ENCODE measurements around the gene GAD1. TPM values are rescaled to one million over a fixed set of nuclear protein-coding genes. Genes with fewer than 3 reads are reported as not detected.

Gene GAD1
- total RNA-seq, 1 donor from 2014 or later = not detected

GRCh38 chr2:170869036-170869435, 52.3 kb downstream of the GAD1 start:
- DNase-seq (no peak), ATAC-seq (ENCODE audit: low read depth) (no peak)
- H3K4me3 Mint-ChIP-seq = no peak overlapping the region
- POLR2A ChIA-PET = no interaction called here
- H3K27ac Mint-ChIP-seq = no peak overlapping the region
- H3K27me3 Mint-ChIP-seq = peaks cover 9% of the 10 kb centered on the region
- H3K9me3 Mint-ChIP-seq = no peaks in the 10 kb centered on the region
- no peak for TF ChIP-seq CTCF (IDR thresholded peaks at IDR 0.05)
- H3K4me1 Mint-ChIP-seq = peaks cover 7% of the 10 kb centered on the region
- H3K36me3 Mint-ChIP-seq (ENCODE audit: low read depth) = no peaks in the 10 kb centered on the region
- intact Hi-C loops (cut with micrococcal nuclease) = no loop called here
- CTCF ChIA-PET = no interaction called here

- Mint-ChIP-seq H3K9me3 (no peaks in the 10 kb centered on the region), H3K4me1 (peaks cover 7% of the 10 kb centered on the region), H3K27me3 (peaks cover 9% of the 10 kb centered on the region), H3K27ac (no peak overlapping the region), H3K36me3 (ENCODE audit: low read depth) (no peaks in the 10 kb centered on the region), H3K4me3 (no peak overlapping the region)
- DNase-seq (no peak), ATAC-seq (ENCODE audit: low read depth) (no peak)
- CTCF ChIA-PET = no interaction called here
- intact Hi-C loops (cut with micrococcal nuclease) = no loop called here
- POLR2A ChIA-PET = no interaction called here
- no peak for TF ChIP-seq CTCF (IDR thresholded peaks at IDR 0.05)
These were observed 52.8 kb downstream of the GAD1 start for GRCh38 chr2:170869461-170869860.

- Mint-ChIP-seq H3K4me3 (peak overlapping the region; percentile 64), H3K36me3 (ENCODE audit: low read depth) (no peaks in the 10 kb centered on the region), H3K4me1 (peaks cover 9% of the 10 kb centered on the region), H3K27me3 (peaks cover 7% of the 10 kb centered on the region), H3K27ac (no peak overlapping the region), H3K9me3 (no peaks in the 10 kb centered on the region)
- POLR2A ChIA-PET = no interaction called here
- peak; percentile 49 for DNase-seq
- CTCF ChIA-PET = interaction anchor here (0.7 to 2.3 kb wide), 9 partner anchors 8 to 512 kb away, joined by 3 to 10 read pairs (median 4); partner anchors contain the start of gene GAD1
- intact Hi-C loops (cut with micrococcal nuclease) = loop anchor here (1.0 to 5.0 kb wide), 3 partner anchors 512 to 1421 kb away; no protein-coding TSS in a partner anchor
- ATAC-seq (ENCODE audit: low read depth) = peak; percentile 76
- TF ChIP-seq CTCF (IDR thresholded peaks at IDR 0.05) = peak; percentile 94
These were observed 56.5 kb downstream of the GAD1 start for GRCh38 chr2:170873035-170873692.

DNA sequence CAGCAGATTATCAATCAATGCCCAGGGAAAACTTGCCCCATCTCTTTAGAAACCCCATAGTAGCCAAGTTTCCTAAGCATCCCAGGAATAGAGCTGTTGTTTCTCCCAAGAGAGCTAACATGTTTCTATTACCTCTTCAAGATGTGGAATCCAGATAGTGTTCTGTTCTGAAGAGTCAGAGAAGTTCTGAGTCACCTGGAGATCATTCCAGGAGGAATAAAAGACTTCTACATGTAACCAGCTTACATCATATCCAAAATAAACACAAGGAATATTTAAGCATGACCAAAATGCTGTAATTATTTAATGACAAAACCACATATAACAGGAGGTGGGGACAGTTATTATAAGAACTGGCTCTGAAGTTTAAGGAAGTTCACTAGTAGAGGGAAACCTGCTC, 61.4 kb downstream of the GAD1 start:
- H3K27me3 Mint-ChIP-seq = peaks cover 4% of the 10 kb centered on the region
- DNase-seq = no peak
- intact Hi-C loops (cut with micrococcal nuclease) = no loop called here
- no peak overlapping the region for H3K4me3 Mint-ChIP-seq
- H3K9me3 Mint-ChIP-seq = no peaks in the 10 kb centered on the region
- ChIA-PET CTCF (interaction anchor here (0.6 kb wide), 1 partner anchor 56 kb away, joined by 3 read pairs; no protein-coding TSS in a partner anchor), POLR2A (interaction anchor here (0.5 kb wide), 1 partner anchor 1234 kb away, joined by 3 read pairs; no protein-coding TSS in a partner anchor)
- no peaks in the 10 kb centered on the region for H3K36me3 Mint-ChIP-seq (ENCODE audit: low read depth)
- no peak for TF ChIP-seq CTCF (IDR thresholded peaks at IDR 0.05)
- H3K4me1 Mint-ChIP-seq = peaks cover 10% of the 10 kb centered on the region
- no peak for ATAC-seq (ENCODE audit: low read depth)
- no peak overlapping the region for H3K27ac Mint-ChIP-seq

DNA sequence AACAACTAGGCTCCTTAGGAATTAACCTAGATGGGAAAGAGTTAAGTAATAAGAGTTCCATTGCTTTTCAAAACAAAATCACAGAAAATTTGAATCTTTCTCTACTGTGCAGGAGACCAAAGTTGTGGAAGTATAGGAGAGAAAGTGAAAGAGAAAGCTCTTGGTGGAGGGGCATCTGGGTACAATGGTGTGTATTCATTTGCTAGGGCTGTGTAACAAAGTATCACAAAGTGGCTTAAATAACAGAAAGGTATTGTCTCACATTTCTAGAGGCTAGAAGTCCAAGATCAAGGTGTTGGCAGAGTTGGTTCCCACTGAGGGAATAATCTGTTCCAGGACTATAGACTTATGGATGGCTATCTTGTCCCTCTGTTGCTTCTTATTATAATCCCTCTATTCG, 61.8 kb downstream of the GAD1 start:
- no peak for TF ChIP-seq CTCF (IDR thresholded peaks at IDR 0.05)
- H3K9me3 Mint-ChIP-seq = no peaks in the 10 kb centered on the region
- H3K27ac Mint-ChIP-seq = no peak overlapping the region
- ATAC-seq (ENCODE audit: low read depth) = no peak
- H3K36me3 Mint-ChIP-seq (ENCODE audit: low read depth) = no peaks in the 10 kb centered on the region
- no peak for DNase-seq
- intact Hi-C loops (cut with micrococcal nuclease) = no loop called here
- H3K27me3 Mint-ChIP-seq = peaks cover 4% of the 10 kb centered on the region
- ChIA-PET CTCF (no interaction called here), POLR2A (interaction anchor here (0.5 kb wide), 1 partner anchor 1235 kb away, joined by 3 read pairs; no protein-coding TSS in a partner anchor)
- no peak overlapping the region for H3K4me3 Mint-ChIP-seq
- peaks cover 7% of the 10 kb centered on the region for H3K4me1 Mint-ChIP-seq
